ENCODE measurements around the gene MPC1L. TPM values are rescaled to one million over a fixed set of nuclear protein-coding genes. Genes with fewer than 3 reads are reported as not detected.
A peak's percentile ranks its signal among the peaks of the same experiment; 100 is the strongest.

MPC1L gene
- total and polyA plus RNA-seq, 11 donors: not detected

- DNase-seq: no peak
- 76 to 82% (median 78%) methylated on average over 7 of the region's 7 CpGs for WGBS, 4 donors
These were observed 45.1 kb upstream of the MPC1L start for GRCh38 chrX:40578039-40578695.

GRCh38 chrX:40579141-40579540 lies 44.1 kb upstream of the MPC1L start:
- Histone ChIP-seq H3K27me3 (peaks cover 0 to 54% (median 0%) of the 10 kb centered on the region in 9 donors), H3K4me1 (peaks cover 0 to 25% (median 3%) of the 10 kb centered on the region in 12 donors), H3K27ac (peak overlapping the region in 1 of 12 donors; percentile 87), H3K4me3 (no peak overlapping the region), H3K9me3 (peaks cover 0 to 11% (median 0%) of the 10 kb centered on the region in 12 donors), H3K36me3 (no peaks in the 10 kb centered on the region)
- DNase-seq (no peak), ATAC-seq (no peak)
- TF ChIP-seq CTCF (IDR thresholded peaks at IDR 0.05) (no peak), POLR2A (IDR thresholded peaks at IDR 0.05) (no peak)
- intact Hi-C loops (cut with DNase I): no loop called here
- WGBS, 4 donors: 57 to 67% (median 62%) methylated on average over 3 of the region's 3 CpGs

More at GRCh38 chrX:40578039-40578695, 45.1 kb upstream of the MPC1L start:
- Histone ChIP-seq H3K9me3 (peaks cover 0 to 11% (median 0%) of the 10 kb centered on the region in 12 donors), H3K27ac (peak overlapping the region in 1 of 12 donors; percentile 87), H3K27me3 (peaks cover 0 to 48% (median 0%) of the 10 kb centered on the region in 9 donors), H3K4me3 (no peak overlapping the region), H3K4me1 (peaks cover 0 to 23% (median 3%) of the 10 kb centered on the region in 12 donors), H3K36me3 (no peaks in the 10 kb centered on the region)
- intact Hi-C loops (cut with DNase I): no loop called here
- TF ChIP-seq POLR2A (IDR thresholded peaks at IDR 0.05) (no peak), CTCF (IDR thresholded peaks at IDR 0.05) (no peak)
- no peak for ATAC-seq

GRCh38 chrX:40579900-40580536 lies 43.2 kb upstream of the MPC1L start:
- intact Hi-C loops (cut with DNase I): loop anchor here in 1 of 10 donors (10.0 kb wide), 1 partner anchor 65 kb away; the partner anchor contains the start of gene CXorf38
- peaks cover 0 to 50% (median 0%) of the 10 kb centered on the region in 9 donors for H3K27me3 ChIP-seq
- H3K36me3 ChIP-seq: no peaks in the 10 kb centered on the region
- 12 to 52% (median 27%) methylated on average over 12 of the region's 12 CpGs for WGBS, 4 donors
- DNase-seq (no peak), ATAC-seq (peak in 2 of 4 donors; percentile 61 to 73)
- peak overlapping the region; percentile 38 to 94 (median 78) for H3K4me3 ChIP-seq
- H3K4me1 ChIP-seq: peaks cover 0 to 25% (median 3%) of the 10 kb centered on the region in 12 donors
- H3K9me3 ChIP-seq: peaks cover 0 to 11% (median 0%) of the 10 kb centered on the region in 12 donors
- TF ChIP-seq POLR2A (IDR thresholded peaks at IDR 0.05) (no peak), CTCF (IDR thresholded peaks at IDR 0.05) (no peak)
- H3K27ac ChIP-seq: peak overlapping the region; percentile 41 to 92 (median 86)
